GM21737 (cell line): Measurements from ENCODE around the gene AXIN1.
"Not testable (repeated sequence)": the region's sequence is repeated elsewhere in the genome, so short reads cannot be mapped to it uniquely, and the experiment has no call there.

Experiments used
- ATAC-seq: cut with Tn5 transposase; IDR thresholded peaks from one replicate; pipeline ENCODE4 v1.9.1; 2021; ENCODE audit warnings: mild to moderate bottlenecking, moderate library complexity; ENCODE audit not compliant: unreplicated experiment

The AXIN1 gene

DNA sequence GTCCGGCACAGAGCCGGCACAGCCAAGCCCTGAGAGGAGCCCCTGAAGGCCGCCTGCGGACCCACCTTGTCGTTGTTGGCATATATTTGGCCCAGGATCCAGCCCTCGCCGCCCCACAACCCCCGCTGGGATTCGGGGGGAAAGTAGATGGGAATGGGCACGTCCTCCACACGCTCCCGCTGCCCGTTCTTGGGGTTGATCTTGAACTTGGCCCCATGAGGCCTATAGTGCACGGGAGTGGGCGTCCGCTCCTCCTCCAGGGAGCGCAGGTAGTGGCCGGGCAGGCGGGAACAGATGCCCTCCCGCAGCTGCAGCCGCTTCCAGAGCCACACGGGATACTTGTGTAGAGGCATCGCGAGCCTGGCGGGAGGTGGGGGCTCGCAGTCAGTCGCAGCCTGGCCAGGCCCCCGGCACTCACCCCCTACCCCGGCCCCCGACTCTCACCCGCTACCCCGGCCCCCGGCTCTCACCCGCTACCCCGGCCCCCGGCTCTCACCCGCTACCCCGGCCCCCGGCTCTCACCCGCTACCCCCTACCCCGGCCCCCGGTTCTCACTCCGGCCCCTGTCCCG, 17.4 kb upstream of the AXIN1 start:
- ATAC-seq, result no peak

DNA sequence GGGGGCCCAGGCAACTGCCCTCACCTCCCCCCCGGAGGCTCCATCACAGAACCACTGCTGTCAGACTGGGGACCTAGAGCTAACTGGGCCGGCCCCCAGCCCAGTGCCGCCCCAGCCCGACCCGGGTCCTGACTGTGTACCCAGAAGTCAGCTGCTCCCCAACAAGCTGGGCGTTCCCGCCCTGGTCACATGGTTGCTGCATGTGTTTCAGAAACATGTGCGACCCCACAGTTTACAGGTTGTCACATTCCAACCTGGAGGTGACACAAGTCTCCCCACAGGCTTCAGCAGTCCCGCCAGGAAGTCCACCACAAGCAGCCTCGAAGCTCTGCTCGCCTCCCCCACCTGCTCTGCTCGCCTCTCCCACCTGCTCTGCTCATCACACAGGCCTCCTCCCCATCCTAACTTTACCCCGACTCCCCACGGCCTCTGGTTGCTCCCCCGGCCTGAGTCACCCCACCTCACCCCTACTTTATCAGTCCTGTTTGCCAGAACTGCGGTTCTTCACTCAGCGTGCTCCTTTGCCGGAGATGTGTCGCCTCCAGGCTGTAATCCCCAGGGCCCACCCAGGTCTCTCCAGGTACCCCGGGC, 16.8 kb upstream of the AXIN1 start:
- no peak for ATAC-seq

DNA sequence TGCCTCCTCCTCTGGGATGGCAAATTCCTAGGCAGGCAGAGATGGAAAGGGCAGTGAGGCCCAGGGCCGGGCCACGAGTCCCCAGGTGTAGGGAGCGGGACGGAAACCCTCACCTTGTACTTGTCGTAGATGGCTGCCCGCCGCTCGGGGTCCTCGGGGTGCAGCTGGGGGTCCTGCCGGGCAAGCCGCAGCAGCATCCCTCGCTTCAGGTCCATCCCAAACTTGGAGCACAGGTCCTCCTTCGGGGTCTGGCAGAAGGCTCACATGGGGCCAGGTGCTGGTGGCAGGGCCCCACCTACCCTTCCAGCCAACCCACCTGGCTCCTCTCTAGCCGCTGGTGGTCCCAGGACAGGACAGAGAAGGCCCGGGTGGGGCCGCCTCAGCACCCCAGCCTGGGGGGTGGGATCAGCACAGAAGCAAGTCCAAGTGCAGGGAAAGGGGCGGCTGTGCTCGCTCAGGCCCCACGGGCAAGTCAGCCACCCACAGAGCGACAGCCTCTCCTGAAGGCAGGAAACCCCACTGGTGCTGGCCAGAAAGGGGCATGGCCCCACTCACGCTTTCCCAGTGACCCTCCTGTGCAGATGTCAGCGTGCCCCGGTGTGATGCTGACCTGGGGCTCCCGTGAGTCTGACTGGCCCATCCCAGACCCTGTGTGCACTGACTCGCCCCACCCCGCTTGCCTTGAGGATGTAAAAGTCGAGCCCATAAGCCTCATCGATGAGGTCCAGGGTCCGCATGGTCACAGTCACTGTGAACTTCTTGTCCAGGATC, 16.1 kb upstream of the AXIN1 start:
- no peak for ATAC-seq

DNA sequence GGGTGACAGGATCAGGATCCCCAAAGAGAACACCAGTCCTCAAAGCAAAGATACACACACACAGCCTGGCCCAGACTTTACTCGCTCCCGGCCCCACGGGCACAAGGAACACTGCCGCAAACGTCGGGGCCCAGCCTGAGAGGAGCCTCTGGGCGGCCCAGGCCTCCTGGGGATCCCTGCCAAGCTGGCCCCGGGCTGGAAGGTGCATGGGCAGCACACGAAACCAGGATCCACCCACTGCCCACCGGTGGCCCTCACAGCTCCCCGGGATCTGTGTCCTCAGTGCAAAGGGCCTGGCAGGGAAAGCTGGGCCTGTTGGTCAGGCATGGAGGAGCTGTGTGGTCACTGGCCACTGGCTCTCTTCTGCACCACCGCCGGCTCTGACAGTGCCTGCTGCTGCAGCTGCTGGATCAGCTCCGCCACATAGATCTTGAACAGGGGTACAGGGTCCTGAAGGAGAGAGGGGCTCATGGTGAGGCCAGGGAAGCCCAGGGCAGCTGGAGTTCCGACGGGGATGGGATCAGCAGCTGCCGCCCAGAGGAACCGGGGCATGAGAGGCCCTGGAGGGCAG, 14.9 kb upstream of the AXIN1 start:
- no peak for ATAC-seq

DNA sequence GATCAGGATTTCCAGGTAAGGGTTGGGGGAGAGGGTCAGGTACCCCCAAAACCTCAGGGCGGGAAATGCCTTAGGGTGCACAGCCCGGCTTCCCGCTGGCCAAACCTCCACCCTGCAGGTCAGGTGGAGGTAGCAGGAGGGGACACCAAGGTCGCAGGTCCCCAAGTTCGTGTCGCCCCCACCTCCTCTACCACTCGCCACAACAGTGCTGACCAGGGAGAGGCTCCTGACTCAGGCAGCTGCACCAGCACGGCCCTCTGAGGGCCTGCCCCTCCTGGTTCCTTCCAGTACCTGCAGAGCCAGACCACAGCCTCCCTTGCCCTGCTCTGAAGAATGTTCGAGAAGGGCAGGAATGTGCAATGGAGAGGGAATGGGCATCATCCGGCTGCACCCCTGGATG, 14.0 kb upstream of the AXIN1 start:
- no peak for ATAC-seq

DNA sequence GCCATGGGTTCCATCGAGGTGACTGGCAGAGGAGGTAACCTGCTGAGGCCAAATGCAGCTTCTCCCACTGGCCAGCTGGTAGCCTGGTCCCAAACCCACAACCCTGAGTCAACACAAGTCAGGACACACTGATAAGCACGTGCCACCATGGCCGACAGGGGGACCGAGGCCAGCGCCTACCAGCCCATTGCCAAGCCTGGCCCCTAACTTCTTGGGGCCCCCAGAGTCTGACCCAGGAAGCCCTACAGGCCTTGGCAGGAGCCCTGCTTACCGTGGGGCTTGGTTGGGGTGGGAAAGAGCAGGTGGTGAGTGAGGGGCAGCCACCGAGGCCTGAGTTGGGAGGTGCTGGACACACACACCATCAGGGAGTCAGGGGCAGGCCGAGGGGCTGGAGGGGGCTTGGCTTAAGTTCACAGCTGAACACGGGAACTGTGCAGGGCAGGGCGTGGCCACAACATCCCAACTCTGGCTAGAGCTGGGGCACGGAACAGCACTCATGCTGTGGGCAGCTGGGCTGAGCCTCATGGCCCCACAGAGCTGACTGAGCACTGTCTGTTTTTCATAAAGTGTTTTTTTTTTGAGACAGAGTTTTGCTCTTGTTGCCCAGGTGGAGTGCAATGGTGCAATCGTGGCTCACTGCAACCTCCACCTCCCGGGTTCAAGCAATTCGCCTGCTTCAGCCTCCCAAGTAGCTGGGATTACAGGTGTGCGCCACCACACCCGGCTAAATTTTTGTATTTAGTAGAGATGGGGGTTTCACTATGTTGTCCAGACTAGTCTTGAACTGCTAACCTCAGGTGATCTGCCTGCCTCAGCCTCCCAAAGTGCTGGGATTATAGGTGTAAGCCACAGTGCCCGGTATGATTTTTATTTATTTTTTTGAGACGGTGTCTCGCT, 12.3 kb upstream of the AXIN1 start:
- ATAC-seq, result no peak

DNA sequence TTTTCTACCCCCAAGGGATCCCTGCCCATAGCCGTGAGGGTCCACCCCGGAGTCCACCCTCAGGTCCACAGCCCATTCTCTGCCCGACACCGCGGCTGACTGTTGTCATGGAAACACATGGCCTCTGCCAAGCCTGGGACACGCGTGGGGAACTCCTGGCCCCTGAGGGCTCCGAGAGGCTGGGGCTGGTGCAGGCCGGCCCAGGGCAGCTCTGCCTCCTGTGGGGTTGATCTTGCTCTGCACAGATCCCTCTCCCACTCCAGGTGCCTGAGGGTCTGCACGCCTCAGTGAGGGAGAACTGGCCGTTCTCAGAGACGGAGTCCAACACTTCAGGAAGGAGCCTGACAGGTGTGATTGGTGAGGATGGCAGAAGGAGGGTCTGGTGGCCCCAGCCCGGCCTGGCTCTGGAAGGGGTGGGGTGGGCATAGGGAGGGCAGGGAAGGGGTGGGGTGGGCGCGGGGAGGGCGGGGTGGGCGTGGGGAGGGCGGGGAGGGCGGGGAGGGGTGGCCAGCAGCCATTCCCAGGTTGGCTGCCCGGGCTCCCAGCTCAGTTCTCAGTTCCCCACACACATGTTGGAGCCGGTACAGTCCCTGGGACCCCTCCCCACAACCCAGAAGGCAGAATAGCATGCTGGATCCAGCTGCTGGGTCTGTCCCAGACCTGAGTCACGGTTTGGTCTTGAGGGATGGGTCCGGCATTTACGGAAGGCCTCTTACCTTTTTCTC, 11.4 kb upstream of the AXIN1 start:
- no peak for ATAC-seq

DNA sequence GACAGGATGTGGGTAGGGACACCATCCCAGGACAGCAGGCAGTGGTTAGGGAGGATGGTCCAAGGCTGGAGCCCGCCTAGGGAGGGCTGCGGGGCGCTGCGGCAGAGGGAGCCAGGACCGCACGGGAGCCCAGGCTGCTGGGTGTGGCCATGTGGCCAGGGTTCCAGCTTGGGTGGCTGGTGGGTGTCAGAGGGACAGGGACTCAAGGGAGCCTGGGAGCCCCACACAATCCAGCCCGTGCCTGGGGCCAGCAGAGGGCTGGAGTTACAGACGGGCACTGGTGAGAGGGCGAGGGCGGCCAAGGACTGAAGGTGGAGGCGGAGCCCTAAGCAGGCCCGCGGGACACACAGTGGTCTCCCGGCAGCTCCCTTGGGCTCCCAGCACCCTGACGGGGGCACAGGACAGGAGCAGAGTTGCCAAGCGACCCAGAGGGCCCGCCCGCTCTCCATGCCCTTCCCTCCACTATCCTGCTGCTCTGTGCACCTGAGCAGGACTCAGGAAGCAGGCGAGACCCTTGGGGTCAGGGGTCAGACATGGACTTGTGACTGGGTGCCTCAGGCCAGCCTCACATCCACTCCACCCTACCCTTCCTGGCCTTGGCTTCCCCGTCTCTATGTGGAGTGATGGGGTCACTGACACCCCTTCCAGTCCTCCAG, 10.7 kb upstream of the AXIN1 start:
- ATAC-seq, result no peak

DNA sequence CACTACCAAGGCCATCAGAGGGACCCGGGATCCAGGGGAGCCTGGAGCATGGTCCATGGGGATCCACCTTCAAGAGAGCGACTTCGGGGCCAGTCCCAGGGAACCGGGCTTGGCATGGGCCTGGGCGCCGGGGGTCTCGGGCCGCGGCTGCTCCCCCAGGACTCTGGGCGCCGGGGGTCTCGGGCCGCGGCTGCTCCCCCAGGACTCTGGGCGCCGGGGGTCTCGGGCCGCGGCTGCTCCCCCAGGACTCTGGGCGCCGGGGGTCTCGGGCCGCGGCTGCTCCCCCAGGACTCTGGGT, 10.1 kb upstream of the AXIN1 start:
- not testable (repeated sequence) for ATAC-seq

DNA sequence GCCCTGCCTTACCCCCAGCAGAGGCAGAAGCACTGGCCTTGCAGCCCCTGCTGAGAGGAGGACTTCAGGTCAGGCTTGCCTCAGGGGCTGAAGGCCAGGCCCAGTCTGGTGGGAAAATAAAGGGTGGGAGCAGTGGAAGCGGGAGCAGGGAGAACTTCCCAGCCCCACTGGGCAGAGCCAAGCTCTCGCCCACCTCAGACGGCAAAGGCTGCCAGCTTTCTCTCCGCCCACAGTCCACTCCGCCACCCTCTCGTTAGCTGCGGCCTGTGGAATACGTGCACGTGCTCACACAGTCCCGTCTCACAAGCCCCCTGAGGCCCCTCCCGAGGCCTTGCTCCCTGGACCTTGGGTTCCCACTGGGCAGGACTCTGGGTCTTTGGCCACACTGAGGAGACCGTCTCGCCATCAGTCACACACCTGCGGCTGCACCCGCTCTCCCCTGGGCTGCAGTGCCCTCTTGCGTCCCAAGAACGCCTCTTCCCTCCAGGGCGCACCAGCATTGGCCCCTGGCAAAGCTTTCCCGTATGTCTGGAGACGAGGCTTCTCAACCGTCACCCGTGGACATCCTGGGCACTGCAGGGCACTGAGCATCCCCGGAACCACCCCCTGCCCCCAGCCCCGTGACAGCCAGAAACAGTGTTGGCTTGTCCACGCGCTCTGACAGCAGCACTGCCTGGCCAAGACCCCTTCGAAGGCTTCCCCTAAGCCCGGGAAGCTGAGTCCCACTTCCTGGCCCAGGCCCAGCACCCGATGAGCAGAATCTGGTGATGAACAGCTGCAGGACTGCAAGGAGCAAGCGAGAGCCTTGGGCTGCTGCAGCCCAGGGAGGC, 9.6 kb upstream of the AXIN1 start:
- ATAC-seq, result no peak

DNA sequence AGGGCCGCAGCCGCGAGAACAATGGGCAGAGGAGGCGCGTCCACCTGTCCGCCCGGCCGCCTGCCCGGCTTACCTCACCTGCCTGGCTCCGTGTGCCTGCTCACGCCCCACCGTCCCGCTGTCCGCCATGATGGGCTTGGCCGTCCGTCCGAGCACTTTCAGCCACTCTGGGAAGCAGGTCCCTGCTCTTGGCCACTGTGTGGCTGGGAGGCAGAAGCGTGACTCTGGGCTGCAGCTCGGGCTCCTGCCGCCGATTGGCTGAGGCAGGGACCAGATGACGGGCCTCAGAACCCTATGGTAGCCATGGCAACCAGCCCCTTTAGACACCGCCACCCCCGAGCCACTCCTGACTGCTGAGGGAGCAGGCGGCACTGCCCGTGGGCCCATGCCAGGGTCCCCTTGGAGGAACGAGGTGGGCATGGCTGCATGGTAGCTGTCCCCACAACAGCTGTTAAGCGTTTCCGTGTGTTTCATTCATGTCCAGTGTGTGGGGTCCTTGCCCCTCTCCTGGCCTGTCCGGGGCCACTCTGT, 8.9 kb upstream of the AXIN1 start:
- no peak for ATAC-seq

DNA sequence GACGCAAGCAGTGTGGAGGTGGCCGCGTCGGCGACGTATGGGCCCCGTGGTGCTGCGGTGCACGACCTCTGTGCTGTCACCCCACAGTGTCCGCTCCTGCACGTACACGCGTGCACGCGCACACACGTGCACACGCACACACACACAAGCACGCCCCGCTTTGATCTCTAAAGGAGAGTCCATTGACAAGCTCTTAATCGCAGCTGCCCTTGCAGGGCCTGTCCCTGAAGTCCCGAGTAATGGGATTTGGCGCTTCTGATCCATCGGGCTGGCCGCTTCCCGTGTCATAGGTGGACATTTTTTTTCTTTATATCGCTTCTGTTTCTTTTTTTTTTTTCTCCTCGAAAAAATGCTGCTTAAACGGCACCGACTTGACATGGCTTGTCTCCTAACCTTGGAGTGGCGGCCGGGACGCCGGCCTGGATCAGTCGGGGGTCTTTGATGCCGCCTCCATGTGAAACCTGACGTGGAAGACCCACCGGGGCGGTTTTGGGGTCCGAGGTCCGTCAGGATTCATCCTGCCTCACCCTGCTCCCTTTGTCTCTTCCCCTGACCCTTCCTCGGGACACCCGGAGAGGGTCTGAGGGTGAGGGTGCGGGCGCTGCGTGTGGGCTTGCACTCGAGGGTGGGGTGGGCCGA, 8.3 kb upstream of the AXIN1 start:
- no peak for ATAC-seq

DNA sequence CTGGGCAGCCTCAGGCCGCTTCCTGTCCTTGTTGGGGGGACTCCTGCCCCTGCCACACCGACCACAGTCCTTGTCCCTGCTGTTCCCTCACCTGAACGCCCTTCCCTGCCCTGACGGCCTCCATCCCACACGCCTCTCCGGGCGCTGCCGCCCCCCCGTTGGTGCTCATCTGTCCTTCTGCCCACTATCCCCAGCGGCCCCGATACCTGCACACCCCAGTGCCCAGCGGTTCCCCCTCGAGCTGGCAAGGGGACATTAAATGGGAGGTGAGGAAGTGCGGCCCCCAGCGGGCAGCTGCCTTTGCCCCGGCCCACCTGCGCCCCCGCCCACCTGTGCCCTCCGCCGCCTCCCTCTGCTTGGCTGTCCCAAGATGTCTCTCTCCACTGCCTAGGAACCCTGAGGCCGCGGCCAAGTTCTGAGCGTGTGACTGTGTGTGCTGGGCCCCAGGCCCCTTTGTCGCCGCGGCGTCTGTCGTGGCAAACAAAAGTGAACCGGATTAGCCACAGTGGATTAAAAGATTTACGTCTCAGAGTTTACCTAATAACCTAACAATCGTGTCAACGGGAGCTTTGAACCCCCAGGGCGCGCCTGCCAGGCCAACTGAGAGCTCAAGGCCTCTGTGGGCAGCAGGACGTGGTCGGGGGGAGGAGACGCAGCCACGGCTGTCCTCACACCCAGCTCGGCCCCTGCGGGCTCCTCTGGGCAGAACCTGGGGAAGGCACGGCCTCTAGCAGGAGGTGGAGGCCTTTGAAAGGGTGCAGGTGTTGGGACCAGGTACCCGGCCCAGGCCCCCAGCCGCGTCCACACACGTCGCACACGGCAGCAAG, 7.6 kb upstream of the AXIN1 start:
- ATAC-seq, result no peak

DNA sequence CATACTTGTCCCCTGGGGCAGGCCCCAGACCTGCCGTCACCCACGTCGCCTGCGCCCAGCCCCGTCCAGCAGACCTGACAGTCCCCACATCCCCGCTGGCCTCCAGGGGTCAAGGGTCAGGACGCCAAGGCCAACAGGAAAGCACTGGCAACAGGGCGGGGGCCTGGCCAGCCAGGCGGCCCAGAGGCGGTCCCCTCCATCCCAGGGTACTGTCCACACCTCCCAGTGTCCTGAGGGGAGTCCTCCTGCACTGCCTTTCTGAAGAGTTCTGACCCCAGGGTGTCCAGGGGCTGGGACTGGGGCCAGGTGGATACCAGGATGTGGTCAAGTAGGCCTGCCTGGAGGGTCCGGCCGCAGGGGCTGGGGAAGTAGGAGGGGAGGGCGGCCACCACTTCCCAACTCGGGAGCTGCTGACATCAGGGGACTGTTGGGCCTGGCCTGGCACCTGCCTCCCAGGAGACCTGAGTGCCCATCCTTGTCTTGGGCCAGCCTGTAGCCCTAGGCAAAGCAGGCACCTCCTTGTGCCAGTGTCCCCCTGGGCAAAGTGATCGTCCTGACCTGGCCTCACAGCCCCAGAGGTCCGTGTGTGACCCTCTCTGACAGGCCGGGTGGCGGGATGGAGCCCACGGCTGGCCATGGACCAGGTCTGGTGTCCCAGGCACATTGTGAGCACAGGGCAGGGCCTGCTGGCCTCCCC, 6.7 kb upstream of the AXIN1 start:
- no peak for ATAC-seq

DNA sequence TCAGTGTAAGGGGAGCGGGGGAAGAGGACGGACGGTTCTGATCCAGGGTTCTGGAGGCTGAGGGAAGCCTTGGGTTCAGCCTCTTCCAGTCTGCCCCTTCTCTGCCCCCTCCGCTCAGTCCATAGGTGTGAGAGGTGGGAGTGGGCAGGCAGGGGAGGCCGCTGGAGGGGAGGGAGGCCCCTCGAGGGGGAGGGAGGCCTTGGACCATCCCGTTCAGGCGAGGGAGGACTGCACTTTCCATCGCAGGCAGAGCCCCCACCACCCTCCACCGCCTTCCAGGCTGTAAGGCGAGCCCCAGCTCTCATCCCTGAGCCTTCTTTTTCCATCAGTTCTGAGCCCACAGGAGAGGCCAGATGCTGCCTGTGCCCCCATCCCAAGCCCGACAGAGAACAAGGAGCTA, 4.2 kb upstream of the AXIN1 start:
- no peak for ATAC-seq

DNA sequence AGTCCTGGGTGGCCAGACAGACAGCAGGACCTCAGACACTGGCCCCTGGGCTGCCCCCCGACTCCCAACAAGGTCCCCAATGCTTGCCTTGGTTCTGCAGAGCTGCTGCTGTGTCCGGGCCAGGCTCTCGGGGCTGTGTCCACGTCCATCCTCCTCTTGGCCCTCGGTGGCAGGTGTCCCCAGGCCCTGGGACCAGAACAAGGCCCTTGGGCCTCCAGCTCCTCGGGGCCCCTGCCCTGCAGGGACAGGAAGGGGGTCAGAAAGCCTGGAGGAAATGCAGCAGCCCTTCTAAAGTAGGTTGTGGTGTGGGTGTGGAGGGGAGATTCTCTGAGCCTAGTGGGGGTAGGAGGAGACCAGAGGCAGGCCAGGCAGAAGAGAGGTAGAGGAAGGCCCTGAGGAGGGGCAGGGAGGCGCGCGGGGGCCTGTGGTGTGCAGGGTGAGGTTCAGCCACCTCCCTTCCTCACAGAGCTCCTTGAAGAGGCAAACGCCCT, 2.5 kb upstream of the AXIN1 start:
- no peak for ATAC-seq

DNA sequence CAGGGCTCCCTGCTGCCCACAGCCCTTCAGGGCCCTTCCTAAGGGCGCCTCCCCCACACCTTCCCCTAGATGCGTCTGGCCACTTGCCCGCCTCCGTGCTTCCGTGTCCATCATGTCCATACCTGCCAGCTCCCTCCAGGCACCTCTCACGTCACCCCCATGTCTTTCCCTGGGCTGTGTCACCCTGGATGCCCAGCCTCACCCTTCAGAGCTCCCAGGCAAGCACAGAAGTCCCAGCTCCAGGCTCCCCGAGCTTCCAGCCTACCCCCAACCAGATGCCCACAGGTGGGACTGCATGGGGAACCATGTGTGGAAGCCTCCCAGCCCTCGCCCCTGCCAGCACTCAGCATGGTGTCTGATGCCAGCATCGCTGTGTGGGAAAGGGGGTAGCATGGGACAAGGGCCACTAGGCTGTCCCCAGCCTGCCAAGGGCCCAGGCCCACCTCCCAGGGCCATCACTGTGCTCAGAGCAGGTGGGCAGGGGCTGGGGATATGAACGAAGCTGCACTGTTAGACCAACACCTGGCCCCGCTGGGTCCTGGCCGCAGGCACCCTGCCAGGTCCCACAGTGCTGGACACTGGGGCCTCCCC, 1.9 kb upstream of the AXIN1 start:
- no peak for ATAC-seq
